Brain microvascular endothelial cell (primary cell): Measurements from ENCODE around the gene RWDD3.

Experiments used
- DNase-seq: peaks from one replicate; pipeline ENCODE4 v3.0.0-alpha.2; 2020
- H3K27ac ChIP-seq: fragments of 250-450 bp; sonication (Bioruptor Pico); 2 replicates; pipeline ENCODE4 v1.5.1; 2020; ENCODE audit warnings: mild to moderate bottlenecking, moderate library complexity
- H3K27me3 ChIP-seq: fragments of 250-450 bp; sonication (Bioruptor Pico); replicated peaks from 2 replicates; pipeline ENCODE4 v1.5.1; 2020; ENCODE audit warnings: mild to moderate bottlenecking
- H3K36me3 ChIP-seq: fragments of 250-450 bp; sonication (Bioruptor Pico); replicated peaks from 2 replicates; pipeline ENCODE4 v1.5.1; 2020; ENCODE audit warnings: mild to moderate bottlenecking
- H3K4me3 ChIP-seq: 2 replicates; pipeline ENCODE4 v1.5.1; 2011; ENCODE audit warnings: low read depth, mild to moderate bottlenecking, control low read depth, low read length, moderate library complexity
- in situ Hi-C: cut with HindIII; loops from 2 replicates; pipeline ENCODE4 v1.10.0; 2017; ENCODE audit warnings: low sequenced_read_pairs, low pct_ligation_motif_present
- TF ChIP-seq, protein P1 (sequence below): IDR thresholded peaks from 2 replicates; pipeline ENCODE4 v1.5.1; 2011; ENCODE audit warnings: low read depth, mild to moderate bottlenecking, moderate library complexity, low read length, control low read depth, inconsistent platforms; ENCODE audit errors: missing control alignments

RWDD3 gene

GRCh38 chr1:95233737-95234500, at the start of gene RWDD3:
TSS of gene RWDD3 (plus strand) at chr1:95234210. CDS start at chr1:95234231, 21 bp downstream.
- no peaks in the 10 kb centered on the region for H3K27me3 ChIP-seq
- peak within 1 kb of the TSS; percentile 89 for H3K4me3 ChIP-seq
- peak within 1 kb of the TSS; percentile 60 for H3K27ac ChIP-seq
- in situ Hi-C loops: loop anchor here (25.0 kb wide), 1 partner anchor 147 kb away; no protein-coding TSS in a partner anchor
- TF ChIP-seq, protein P1, sequence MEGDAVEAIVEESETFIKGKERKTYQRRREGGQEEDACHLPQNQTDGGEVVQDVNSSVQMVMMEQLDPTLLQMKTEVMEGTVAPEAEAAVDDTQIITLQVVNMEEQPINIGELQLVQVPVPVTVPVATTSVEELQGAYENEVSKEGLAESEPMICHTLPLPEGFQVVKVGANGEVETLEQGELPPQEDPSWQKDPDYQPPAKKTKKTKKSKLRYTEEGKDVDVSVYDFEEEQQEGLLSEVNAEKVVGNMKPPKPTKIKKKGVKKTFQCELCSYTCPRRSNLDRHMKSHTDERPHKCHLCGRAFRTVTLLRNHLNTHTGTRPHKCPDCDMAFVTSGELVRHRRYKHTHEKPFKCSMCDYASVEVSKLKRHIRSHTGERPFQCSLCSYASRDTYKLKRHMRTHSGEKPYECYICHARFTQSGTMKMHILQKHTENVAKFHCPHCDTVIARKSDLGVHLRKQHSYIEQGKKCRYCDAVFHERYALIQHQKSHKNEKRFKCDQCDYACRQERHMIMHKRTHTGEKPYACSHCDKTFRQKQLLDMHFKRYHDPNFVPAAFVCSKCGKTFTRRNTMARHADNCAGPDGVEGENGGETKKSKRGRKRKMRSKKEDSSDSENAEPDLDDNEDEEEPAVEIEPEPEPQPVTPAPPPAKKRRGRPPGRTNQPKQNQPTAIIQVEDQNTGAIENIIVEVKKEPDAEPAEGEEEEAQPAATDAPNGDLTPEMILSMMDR: peak; percentile 55
- DNase-seq: peak; percentile 84
- no peaks in the 10 kb centered on the region for H3K36me3 ChIP-seq

GRCh38 chr1:95186149-95186548, 47.9 kb upstream of the RWDD3 start:
- H3K27me3 ChIP-seq: no peaks in the 10 kb centered on the region
- H3K36me3 ChIP-seq: no peaks in the 10 kb centered on the region
- TF ChIP-seq, protein P1: no peak
- no peak overlapping the region for H3K27ac ChIP-seq
- no peak for DNase-seq
- in situ Hi-C loops: no loop called here
- no peak overlapping the region for H3K4me3 ChIP-seq

DNA sequence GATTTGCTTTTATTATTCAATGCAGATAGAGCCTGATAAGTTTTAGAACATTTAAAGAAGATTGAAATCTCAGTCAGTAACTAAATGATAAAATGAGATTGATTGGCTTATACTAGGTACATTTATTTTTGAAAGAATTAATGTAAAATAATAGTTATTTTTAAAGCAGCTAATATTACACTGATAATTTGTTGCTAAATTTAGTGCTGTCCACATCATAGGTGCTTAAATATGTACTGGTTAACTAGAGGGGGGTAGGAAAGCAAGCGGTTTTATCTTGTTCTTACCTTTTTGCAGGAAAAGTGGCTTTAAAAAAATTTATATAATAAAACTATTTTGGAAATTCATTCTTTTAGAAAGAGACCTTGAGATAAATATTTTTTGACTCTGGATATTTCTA, 40.4 kb upstream of the RWDD3 start:
- no peak overlapping the region for H3K27ac ChIP-seq
- no peaks in the 10 kb centered on the region for H3K36me3 ChIP-seq
- H3K27me3 ChIP-seq: no peaks in the 10 kb centered on the region
- in situ Hi-C loops: no loop called here
- no peak for DNase-seq
- TF ChIP-seq, protein P1: no peak
- no peak overlapping the region for H3K4me3 ChIP-seq

DNA sequence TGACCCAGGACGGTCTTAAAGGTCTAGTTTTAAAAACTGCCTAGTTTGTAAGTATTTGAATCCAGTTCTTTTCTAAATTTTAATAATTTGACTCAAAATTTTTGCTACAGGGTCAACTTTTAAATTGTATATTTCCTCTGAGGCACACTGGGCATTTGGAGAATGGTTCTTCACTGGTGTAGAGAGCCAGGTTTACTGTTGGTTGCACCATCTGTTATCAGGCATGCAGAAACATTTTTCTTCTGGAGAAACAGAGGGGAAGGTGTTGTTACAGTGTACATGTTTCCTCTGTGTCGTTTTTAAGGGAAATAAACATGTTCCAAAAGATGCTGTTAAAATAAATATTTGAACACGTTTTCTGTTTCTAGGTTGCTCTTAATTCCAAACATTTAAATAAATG, 39.0 kb upstream of the RWDD3 start:
- in situ Hi-C loops: no loop called here

GRCh38 chr1:95196017-95196416, 38.0 kb upstream of the RWDD3 start:
- TF ChIP-seq, protein P1: no peak
- no peak for DNase-seq
- in situ Hi-C loops: no loop called here
- Histone ChIP-seq H3K4me3 (no peak overlapping the region), H3K27me3 (no peaks in the 10 kb centered on the region), H3K36me3 (no peaks in the 10 kb centered on the region), H3K27ac (no peak overlapping the region)

More for the DNA sequence above, 39.0 kb upstream of the RWDD3 start:
- no peaks in the 10 kb centered on the region for H3K27me3 ChIP-seq
- H3K27ac ChIP-seq: no peak overlapping the region
- TF ChIP-seq, protein P1: no peak
- no peaks in the 10 kb centered on the region for H3K36me3 ChIP-seq
- no peak overlapping the region for H3K4me3 ChIP-seq
- no peak for DNase-seq
